Large intestine (tissue), 3 donors: ENCODE data around the gene CYB5R2. TPM values are rescaled to one million over a fixed set of nuclear protein-coding genes. Genes with fewer than 3 reads are reported as not detected.

Experiments used
- DNase-seq, 2 donors: peaks; one replicate each; pipeline versions ENCODE4 v3.0.0 to v3.0.0-alpha.2; 2013
- H3K27ac ChIP-seq: one replicate; pipeline ENCODE4 v1.5.1; 2013; ENCODE audit warnings: low read length
- H3K27me3 ChIP-seq: 2 replicates; pipeline ENCODE4 v1.6.1; 2013; ENCODE audit warnings: low read length; ENCODE audit not compliant: control insufficient read depth, insufficient read depth
- H3K36me3 ChIP-seq: 2 replicates; pipeline ENCODE4 v1.6.1; 2013; ENCODE audit warnings: low read length; ENCODE audit not compliant: control insufficient read depth, insufficient read depth
- H3K4me1 ChIP-seq: one replicate; pipeline ENCODE4 v1.6.1; 2013; ENCODE audit warnings: low read length; ENCODE audit not compliant: control insufficient read depth, insufficient read depth
- H3K4me3 ChIP-seq: one replicate; pipeline ENCODE4 v1.5.1; 2013; ENCODE audit warnings: low read length
- H3K9me3 ChIP-seq: one replicate; pipeline ENCODE4 v1.6.1; 2013; ENCODE audit warnings: mild to moderate bottlenecking, low read depth, low read length, moderate library complexity; ENCODE audit not compliant: control insufficient read depth
- WGBS: methylation state at CpG from one replicate; pipeline ENCODE4 v1.1.5; 2013; ENCODE audit warnings: low lambda C conversion rate; ENCODE audit not compliant: insufficient coverage; 5-methylcytosine and 5-hydroxymethylcytosine counted together
- polyA plus RNA-seq: library from polyadenylated mRNA; unstranded; fragments of 120-200 nt; gene quantifications from one replicate; pipeline ENCODE4 v1.2.1, GENCODE V29; 2013

Gene CYB5R2
- polyA plus RNA-seq, 1 donor = 5.6 TPM

DNA sequence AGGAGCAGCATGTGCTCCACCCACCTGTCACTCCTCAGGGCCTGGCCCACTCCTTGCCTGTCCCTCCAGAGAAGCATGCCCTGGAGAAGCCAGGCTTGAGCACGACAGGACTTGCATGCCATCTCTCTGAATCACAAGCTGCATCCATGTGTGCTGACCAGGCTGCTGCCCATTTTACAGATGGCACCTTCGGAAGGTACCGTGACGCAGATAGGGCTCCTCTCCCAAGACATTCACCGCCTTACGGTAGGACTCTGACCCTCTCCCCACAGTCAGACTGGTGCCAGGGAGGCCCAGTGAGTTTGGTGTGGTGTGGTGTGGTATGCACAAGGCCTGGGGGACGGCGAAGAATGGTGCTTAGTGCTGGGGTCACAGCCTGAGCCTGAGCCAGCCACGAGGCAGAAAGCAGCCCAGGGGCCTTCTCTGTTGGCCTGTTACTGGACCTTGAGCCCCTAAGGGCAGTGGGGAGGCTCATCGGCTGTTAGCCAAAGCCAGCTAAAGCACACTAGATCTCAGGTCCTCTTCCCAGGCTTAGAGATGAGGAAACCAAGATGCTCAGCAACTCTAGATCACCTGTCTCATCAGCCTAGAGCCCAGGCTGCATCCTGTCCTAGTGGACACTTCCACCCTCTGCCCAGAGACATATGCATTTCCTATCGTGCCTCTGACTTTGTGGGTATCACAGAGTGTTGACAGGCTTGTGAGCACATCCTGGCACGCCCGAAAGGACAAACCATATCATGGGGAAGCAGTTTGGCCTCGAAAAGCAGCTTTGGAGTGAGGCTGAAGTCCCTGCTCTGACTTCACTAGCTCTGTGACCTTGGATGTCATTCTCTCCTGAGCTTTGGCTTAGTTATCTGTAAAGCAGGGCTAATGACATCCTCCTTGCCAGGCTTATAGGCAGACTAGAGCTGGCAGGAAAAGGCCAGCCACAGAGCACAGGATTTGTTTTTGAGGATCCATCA lies 17.8 kb downstream of the CYB5R2 start:
- Histone ChIP-seq H3K9me3 (no peaks in the 10 kb centered on the region), H3K27ac (no peak overlapping the region), H3K4me1 (no peaks in the 10 kb centered on the region), H3K36me3 (peaks cover 70% of the 10 kb centered on the region), H3K4me3 (no peak overlapping the region), H3K27me3 (no peaks in the 10 kb centered on the region)
- no CpG with 5 or more reads among the region's 14 CpGs for WGBS
- no peak for DNase-seq

DNA sequence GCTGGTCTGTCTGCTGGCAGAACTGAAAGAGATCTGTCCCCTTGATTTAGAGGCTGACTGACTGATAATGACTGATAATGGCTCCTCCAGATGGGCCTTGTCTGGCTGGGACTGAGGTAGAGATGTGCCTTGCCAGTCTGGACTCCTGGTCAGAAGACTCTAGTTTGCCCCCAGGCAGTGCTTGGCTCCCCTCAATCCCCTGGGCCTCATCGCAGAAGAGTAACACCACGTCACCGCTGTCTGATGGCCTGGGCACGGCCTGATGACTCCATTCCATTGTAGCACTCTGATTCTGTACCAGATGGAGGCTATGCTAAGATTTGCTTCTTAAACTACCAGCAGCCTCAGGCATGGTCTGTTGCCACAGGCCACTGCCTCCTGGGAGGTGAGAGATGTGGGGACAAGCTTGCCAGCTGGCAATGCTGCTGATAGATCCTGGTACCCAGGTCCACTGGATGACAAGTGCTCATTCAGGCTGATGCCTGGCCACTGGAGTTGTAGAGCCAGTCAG lies 19.1 kb downstream of the CYB5R2 start:
- WGBS = no CpG with 5 or more reads among the region's 4 CpGs
- Histone ChIP-seq H3K4me3 (no peak overlapping the region), H3K36me3 (peaks cover 83% of the 10 kb centered on the region), H3K27me3 (no peaks in the 10 kb centered on the region), H3K27ac (no peak overlapping the region), H3K4me1 (no peaks in the 10 kb centered on the region), H3K9me3 (no peaks in the 10 kb centered on the region)
- DNase-seq = no peak

DNA sequence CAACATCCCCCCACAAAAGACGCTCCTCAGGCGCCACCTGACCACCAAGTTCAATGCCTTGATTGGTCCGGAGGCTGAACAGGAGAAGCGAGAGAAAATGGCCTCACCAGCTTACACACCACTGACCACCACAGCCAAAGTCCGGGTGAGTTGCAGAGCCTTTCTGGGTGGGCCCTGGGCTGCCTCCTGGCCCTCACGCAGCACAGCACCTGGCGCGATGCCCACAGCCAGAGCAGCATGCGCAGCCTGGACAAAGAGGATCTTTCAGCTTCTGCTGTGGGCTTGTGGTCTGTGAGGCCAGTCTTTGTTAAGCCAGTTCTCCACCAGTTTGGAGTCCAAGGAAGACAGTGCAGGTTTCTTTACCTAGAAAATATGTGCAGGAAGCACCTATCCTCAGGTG lies 21.6 kb downstream of the CYB5R2 start:
- H3K36me3 ChIP-seq = peaks cover 85% of the 10 kb centered on the region
- DNase-seq = no peak
- H3K9me3 ChIP-seq = no peaks in the 10 kb centered on the region
- H3K4me1 ChIP-seq = peaks cover 9% of the 10 kb centered on the region
- no peak overlapping the region for H3K27ac ChIP-seq
- WGBS = no CpG with 5 or more reads among the region's 9 CpGs
- H3K4me3 ChIP-seq = no peak overlapping the region
- no peaks in the 10 kb centered on the region for H3K27me3 ChIP-seq

DNA sequence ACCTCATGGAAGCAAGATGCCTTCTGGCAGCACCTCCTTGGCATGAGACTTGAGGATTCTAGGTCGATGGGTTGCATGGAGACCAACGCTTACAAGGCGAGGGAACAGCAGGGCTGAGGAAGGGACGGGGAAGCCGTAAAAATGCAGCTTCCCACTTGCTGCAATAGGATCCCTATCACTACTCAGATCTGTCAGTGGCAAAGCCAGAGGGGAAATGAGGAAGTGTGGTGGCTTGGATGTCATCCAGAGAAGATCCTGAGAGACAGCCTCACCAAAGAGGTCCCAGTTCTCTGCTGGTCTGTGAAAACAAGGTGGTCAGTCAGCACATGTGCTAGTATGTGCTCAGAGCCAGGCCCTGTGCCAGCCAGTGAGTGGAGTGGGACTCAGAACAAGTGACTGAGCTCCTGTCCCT lies 22.2 kb downstream of the CYB5R2 start:
- Histone ChIP-seq H3K36me3 (peaks cover 80% of the 10 kb centered on the region), H3K4me1 (peaks cover 9% of the 10 kb centered on the region), H3K4me3 (no peak overlapping the region), H3K27me3 (no peaks in the 10 kb centered on the region), H3K9me3 (no peaks in the 10 kb centered on the region), H3K27ac (no peak overlapping the region)
- WGBS = no CpG with 5 or more reads among the region's 5 CpGs
- no peak for DNase-seq

DNA sequence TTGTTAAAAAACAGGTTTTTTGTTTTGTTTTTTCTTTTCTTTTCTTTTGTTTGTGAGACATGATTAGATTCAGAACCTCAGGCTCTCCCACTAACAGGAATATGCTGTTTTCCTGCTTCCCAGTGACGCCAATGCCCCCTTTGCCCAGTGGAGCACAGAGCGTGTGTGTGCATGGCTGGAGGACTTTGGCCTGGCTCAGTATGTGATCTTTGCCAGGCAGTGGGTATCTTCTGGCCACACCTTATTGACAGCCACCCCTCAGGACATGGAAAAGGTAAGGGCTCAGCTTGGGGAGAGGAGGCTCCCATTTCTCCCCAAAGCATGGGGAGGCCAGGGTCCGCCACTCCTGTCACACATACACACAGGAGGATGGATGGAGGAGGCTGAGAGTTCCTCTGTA lies 25.0 kb downstream of the CYB5R2 start:
- Histone ChIP-seq H3K27ac (no peak overlapping the region), H3K9me3 (no peaks in the 10 kb centered on the region), H3K27me3 (no peaks in the 10 kb centered on the region), H3K4me3 (no peak overlapping the region), H3K36me3 (peaks cover 64% of the 10 kb centered on the region), H3K4me1 (peaks cover 9% of the 10 kb centered on the region)
- WGBS = no CpG with 5 or more reads among the region's 3 CpGs
- DNase-seq = peak in 1 of 2 donors; percentile 54

DNA sequence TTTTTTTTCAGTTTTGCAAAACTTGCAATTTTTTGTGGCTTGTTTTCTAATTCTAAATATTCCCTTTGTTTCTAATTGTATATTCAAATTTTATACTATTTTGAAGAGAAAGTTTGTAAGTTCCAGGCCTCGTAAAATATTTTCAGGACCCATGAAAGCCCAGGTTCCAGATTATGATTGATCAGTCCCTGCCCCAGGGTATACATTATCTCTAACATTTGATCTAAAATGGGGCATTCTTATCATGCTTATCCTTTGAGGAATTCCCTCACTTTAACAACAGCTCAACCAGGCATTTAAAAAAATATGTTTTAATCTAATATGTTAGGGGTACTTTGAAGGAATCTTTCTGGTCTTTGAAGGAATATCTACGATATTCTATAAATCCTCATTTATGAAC lies 26.4 kb downstream of the CYB5R2 start:
- Histone ChIP-seq H3K9me3 (no peaks in the 10 kb centered on the region), H3K36me3 (peaks cover 62% of the 10 kb centered on the region), H3K4me3 (no peak overlapping the region), H3K27me3 (no peaks in the 10 kb centered on the region), H3K4me1 (peaks cover 9% of the 10 kb centered on the region), H3K27ac (no peak overlapping the region)
- no peak for DNase-seq
- WGBS = 100% methylated on average over 2 of the region's 2 CpGs

DNA sequence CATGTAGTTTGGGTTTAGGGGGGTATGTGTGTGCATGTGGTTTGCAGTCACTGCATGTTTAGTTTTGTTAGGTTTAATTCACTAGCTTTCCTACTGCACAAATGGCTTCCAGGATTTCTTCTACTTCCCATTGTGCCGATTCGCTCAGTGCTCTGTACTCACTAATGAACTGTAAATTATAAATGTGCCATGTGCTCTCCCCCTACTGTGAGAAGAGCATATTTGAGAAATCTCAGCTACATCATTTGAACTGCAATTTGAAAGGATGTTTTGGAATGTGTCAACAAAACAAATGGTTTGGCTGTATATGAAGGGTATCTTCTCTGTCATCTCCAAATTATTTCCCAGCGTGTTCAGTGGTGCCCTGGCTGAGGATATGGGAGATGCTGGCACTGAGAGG lies 28.1 kb downstream of the CYB5R2 start:
- no peaks in the 10 kb centered on the region for H3K9me3 ChIP-seq
- H3K4me3 ChIP-seq = no peak overlapping the region
- H3K27ac ChIP-seq = no peak overlapping the region
- no peak for DNase-seq
- no peaks in the 10 kb centered on the region for H3K27me3 ChIP-seq
- peaks cover 62% of the 10 kb centered on the region for H3K36me3 ChIP-seq
- 100% methylated on average over 1 of the region's 3 CpGs for WGBS
- peaks cover 15% of the 10 kb centered on the region for H3K4me1 ChIP-seq

DNA sequence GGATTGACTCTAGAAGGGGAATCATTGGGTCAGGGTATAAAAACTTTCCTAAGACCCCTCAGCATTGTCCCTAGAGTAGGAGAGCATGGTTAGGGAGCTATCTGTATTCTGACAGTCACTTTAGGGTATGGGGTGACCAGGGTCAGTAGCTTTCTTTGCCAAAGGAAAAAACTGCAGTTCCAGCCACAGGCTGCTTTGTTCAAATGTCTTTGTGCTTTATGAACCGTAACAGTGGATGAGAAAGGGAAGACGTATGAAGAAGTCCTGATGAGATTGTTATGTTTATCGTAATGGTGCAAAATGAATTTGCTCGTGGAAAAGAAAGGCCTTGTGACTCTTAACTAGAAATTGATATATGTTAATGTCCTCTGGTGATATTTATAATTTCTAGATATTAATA lies 30.0 kb downstream of the CYB5R2 start:
- H3K4me3 ChIP-seq = no peak overlapping the region
- WGBS = 89% methylated on average over 2 of the region's 4 CpGs
- H3K36me3 ChIP-seq = peaks cover 51% of the 10 kb centered on the region
- no peaks in the 10 kb centered on the region for H3K9me3 ChIP-seq
- peaks cover 17% of the 10 kb centered on the region for H3K4me1 ChIP-seq
- H3K27ac ChIP-seq = no peak overlapping the region
- DNase-seq = no peak
- H3K27me3 ChIP-seq = no peaks in the 10 kb centered on the region

DNA sequence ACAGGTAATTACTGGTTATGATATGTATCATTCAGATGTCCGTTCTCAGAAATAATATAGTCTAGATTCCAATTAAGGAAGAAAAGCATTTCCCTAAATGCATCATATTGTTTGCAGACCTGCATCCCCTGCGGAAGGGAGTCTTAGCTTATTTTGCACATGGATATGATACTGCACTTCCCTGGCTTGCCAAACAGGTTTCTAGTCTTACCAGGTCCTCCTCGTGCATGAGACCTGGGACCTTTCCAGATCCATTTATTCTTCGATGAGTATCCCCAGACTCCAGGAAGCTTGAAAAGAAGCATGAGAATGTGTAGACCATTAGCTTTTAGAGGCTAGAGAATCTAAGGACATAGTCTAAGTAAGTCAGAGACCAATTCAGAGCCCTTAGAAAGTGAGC lies 30.6 kb downstream of the CYB5R2 start:
- Histone ChIP-seq H3K4me1 (peaks cover 11% of the 10 kb centered on the region), H3K4me3 (no peak overlapping the region), H3K27ac (no peak overlapping the region), H3K36me3 (peaks cover 54% of the 10 kb centered on the region), H3K9me3 (no peaks in the 10 kb centered on the region), H3K27me3 (no peaks in the 10 kb centered on the region)
- DNase-seq = no peak
- WGBS = 40% methylated on average over 2 of the region's 4 CpGs

DNA sequence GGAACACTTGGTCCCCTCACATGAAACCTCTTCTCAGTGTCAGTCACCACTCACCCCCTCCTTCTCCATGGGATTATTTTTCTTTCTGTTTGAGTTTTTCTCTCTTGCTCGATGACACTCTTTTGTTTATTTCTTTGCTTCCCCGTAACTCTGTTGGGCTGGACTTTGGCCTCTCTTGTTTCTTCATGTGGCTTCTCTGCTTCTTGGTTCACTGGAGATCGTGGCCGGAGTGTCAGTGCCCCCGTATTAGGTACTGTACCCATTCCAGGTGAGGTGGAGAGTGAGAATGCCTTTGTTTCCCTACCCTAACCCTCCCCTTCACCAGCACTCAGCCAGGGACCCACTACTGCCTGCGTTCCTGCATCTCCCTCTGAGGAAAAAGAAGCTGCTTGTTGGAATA lies 32.5 kb downstream of the CYB5R2 start:
- Histone ChIP-seq H3K36me3 (peaks cover 71% of the 10 kb centered on the region), H3K9me3 (no peaks in the 10 kb centered on the region), H3K4me1 (peaks cover 10% of the 10 kb centered on the region), H3K27me3 (no peaks in the 10 kb centered on the region), H3K4me3 (no peak overlapping the region), H3K27ac (peak overlapping the region; percentile 75)
- WGBS = 20% methylated on average over 1 of the region's 6 CpGs
- peak; percentile 43 to 78 for DNase-seq
